Fibroblast of skin of right biceps (primary cell): ENCODE data around the gene VIP.

Experiments
- DNase-seq: peaks from one replicate; pipeline ENCODE4 v3.0.0-alpha.2; 2013

The VIP gene

DNA sequence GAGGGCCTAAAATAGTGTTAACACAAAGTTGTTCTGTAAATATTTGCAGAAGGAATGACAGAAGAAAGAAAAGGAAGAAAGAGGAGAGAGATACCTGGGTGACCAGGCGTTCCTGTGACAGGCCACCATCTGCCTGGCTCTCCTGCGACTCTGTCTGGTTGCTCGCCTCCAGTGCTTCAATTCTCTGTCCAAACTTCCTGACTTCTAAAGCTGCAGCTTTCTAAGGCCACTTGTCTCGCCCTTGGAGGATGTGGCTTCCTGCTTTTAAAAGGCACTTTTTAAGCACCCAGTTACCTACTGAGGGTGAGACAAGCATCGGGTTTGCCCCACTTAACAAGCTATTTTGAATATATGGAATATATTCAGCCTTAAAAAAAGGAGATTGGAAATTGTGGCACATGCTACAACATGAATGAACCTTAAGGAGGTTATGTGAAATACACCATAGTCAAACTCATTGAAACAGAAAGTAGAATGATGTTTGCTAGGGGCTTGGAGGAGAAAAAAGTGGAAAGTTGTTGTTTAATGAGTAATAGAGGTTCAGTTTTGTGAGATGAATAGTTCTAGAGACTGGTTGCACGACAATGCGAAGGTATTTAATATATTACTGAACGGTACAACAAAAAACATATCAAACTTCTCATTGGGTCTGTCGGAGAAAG lies 32.8 kb downstream of the VIP start:
- DNase-seq, result no peak

DNA sequence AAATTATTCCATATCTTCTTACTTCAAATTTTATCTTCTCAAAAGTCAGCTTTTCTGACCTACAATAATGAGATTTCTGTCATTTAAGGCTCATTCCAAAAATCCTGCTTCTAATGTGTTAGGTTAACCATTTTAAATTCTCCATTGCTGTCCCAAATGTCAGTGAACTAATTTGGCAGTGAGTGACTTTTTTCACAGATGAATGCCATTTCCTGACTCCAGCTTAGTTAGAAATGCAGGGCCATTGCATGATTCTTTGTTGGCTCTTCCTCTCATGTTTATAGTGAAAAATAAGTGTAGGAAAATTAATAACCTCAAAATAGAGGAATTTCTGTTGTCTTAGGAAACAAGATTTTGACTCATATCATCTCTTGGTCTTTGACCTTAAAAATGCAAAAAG lies 44.1 kb downstream of the VIP start:
- no peak for DNase-seq

- DNase-seq, result no peak
Measured at GRCh38 chr6:152804150-152804549, 53.6 kb downstream of the VIP start.
